SK-N-SH treated with all-trans-retinoic acid at 6 μM for 48 hours (cell line): ENCODE data around the gene MAPK8IP3.

ENCODE experiments used
- ATAC-seq: fragments of 200-7000 bp; cut with Tn5 transposase; 3 replicates; pipeline ENCODE4 v1.9.1; 2020; ENCODE audit warnings: mild to moderate bottlenecking, moderate library complexity
- ARNTL ChIP-seq: fragments of 450-650 bp; formaldehyde crosslinking; IDR thresholded peaks from 2 replicates; pipeline ENCODE4 v1.5.0; 2020; ENCODE audit warnings: low read depth, mild to moderate bottlenecking, moderate library complexity, borderline replicate concordance
- BACH2 ChIP-seq: fragments of 250-450 bp; sonication (Bioruptor Pico); IDR thresholded peaks from 2 replicates; pipeline ENCODE4 v1.9.0; 2021; ENCODE audit warnings: mild to moderate bottlenecking, borderline replicate concordance
- CREB5 ChIP-seq: fragments of 250-450 bp; sonication (Bioruptor Pico); IDR thresholded peaks from 2 replicates; pipeline ENCODE4 v1.5.1; 2020; ENCODE audit warnings: low read depth, mild to moderate bottlenecking, moderate library complexity
- CSDC2 ChIP-seq: fragments of 250-450 bp; sonication (Bioruptor Pico); IDR thresholded peaks from 2 replicates; pipeline ENCODE4 v1.5.0; 2020; ENCODE audit warnings: mild to moderate bottlenecking, moderate library complexity
- CSRNP3 ChIP-seq: fragments of 250-450 bp; sonication (Bioruptor Pico); IDR thresholded peaks from 2 replicates; pipeline ENCODE4 v1.5.1; 2021; ENCODE audit warnings: mild to moderate bottlenecking, moderate library complexity
- ESRRG ChIP-seq: fragments of 250-450 bp; sonication (Bioruptor Pico); IDR thresholded peaks from 2 replicates; pipeline ENCODE4 v1.6.1; 2021; ENCODE audit warnings: mild to moderate bottlenecking
- GLIS3 ChIP-seq: fragments of 250-450 bp; sonication (Bioruptor Pico); IDR thresholded peaks from 2 replicates; pipeline ENCODE4 v1.5.0; 2020; ENCODE audit warnings: mild to moderate bottlenecking, moderate library complexity
- ISL1 ChIP-seq: fragments of 250-450 bp; sonication (Bioruptor Pico); IDR thresholded peaks from 2 replicates; pipeline ENCODE4 v2.1.2; 2022; ENCODE audit warnings: mild to moderate bottlenecking, moderate library complexity
- OSR1 ChIP-seq: fragments of 250-450 bp; sonication (Bioruptor Pico); IDR thresholded peaks from 2 replicates; pipeline ENCODE4 v1.8.0; 2022; ENCODE audit warnings: moderate library complexity, mild to moderate bottlenecking, inconsistent platforms
- PATZ1 ChIP-seq: fragments of 250-450 bp; sonication (Bioruptor Pico); IDR thresholded peaks from 2 replicates; pipeline ENCODE4 v1.8.0; 2020; ENCODE audit warnings: mild to moderate bottlenecking, moderate library complexity, borderline replicate concordance
- POU6F1 ChIP-seq: fragments of 250-450 bp; sonication (Bioruptor Pico); IDR thresholded peaks from 2 replicates; pipeline ENCODE4 v1.8.0; 2021; ENCODE audit warnings: low read depth, mild to moderate bottlenecking, moderate library complexity, borderline replicate concordance
- PPARA ChIP-seq: fragments of 250-450 bp; sonication (Bioruptor Pico); IDR thresholded peaks from 2 replicates; pipeline ENCODE4 v1.5.0; 2020; ENCODE audit warnings: mild to moderate bottlenecking, borderline replicate concordance
- RARB ChIP-seq: fragments of 250-450 bp; sonication (Bioruptor Pico); IDR thresholded peaks from 2 replicates; pipeline ENCODE4 v1.8.0; 2021; ENCODE audit warnings: mild to moderate bottlenecking, moderate library complexity
- SNAI2 ChIP-seq: fragments of 250-450 bp; sonication (Bioruptor Pico); IDR thresholded peaks from 2 replicates; pipeline ENCODE4 v1.5.0; 2020; ENCODE audit warnings: mild to moderate bottlenecking, moderate library complexity
- TOX ChIP-seq: fragments of 250-450 bp; sonication (Bioruptor Pico); IDR thresholded peaks from 2 replicates; pipeline ENCODE4 v1.8.0; 2021; ENCODE audit warnings: mild to moderate bottlenecking, moderate library complexity, borderline replicate concordance
- TSHZ2 ChIP-seq: fragments of 250-450 bp; sonication (Bioruptor Pico); IDR thresholded peaks from 2 replicates; pipeline ENCODE4 v1.5.0; 2020; ENCODE audit warnings: mild to moderate bottlenecking, moderate library complexity
- ZC3H10 ChIP-seq: fragments of 250-450 bp; sonication (Bioruptor Pico); IDR thresholded peaks from 2 replicates; pipeline ENCODE4 v1.5.1; 2021; ENCODE audit warnings: mild to moderate bottlenecking, moderate library complexity
- ZFP30 ChIP-seq: fragments of 450-650 bp; formaldehyde crosslinking; IDR thresholded peaks from 2 replicates; pipeline ENCODE4 v1.5.0; 2022; ENCODE audit warnings: mild to moderate bottlenecking, moderate library complexity
- ZNF565 ChIP-seq: fragments of 450-650 bp; formaldehyde crosslinking; conservative IDR thresholded peaks from 2 replicates; pipeline ENCODE4 v1.5.0; 2020; ENCODE audit warnings: low read depth, mild to moderate bottlenecking, moderate library complexity
- ZNF70 ChIP-seq: fragments of 450-650 bp; formaldehyde crosslinking; IDR thresholded peaks from 2 replicates; pipeline ENCODE4 v1.5.0; 2020; ENCODE audit warnings: mild to moderate bottlenecking, moderate library complexity

The MAPK8IP3 gene

GRCh38 chr16:1791943-1792812 lies 86.2 kb downstream of the MAPK8IP3 start (continued):
- TF ChIP-seq PATZ1, result no peak
- no peak for TF ChIP-seq TSHZ2
- TF ChIP-seq ZC3H10 (CRISPR knock-in tag), result no peak
- TF ChIP-seq RARB (CRISPR knock-in tag), result no peak
- TF ChIP-seq, all 23 proteins: peak for 0

- no peak for ATAC-seq
- no peak for TF ChIP-seq ESRRG (CRISPR knock-in tag)
- TF ChIP-seq ZNF70 (CRISPR knock-in tag), result no peak
- TF ChIP-seq CREB5, result no peak
- TF ChIP-seq POU6F1 (CRISPR knock-in tag), result no peak
- TF ChIP-seq GLIS3 (CRISPR knock-in tag), result no peak
- TF ChIP-seq SNAI2 (CRISPR knock-in tag), result no peak
- no peak for TF ChIP-seq ZNF565
- no peak for TF ChIP-seq CSRNP3
- no peak for TF ChIP-seq ZC3H10 (CRISPR knock-in tag)
- TF ChIP-seq BACH2 (CRISPR knock-in tag), result no peak
- TF ChIP-seq PPARA (CRISPR knock-in tag), result no peak
Observed at GRCh38 chr16:1792836-1793577, 87.0 kb downstream of the MAPK8IP3 start.

GRCh38 chr16:1793578-1794220 lies 87.7 kb downstream of the MAPK8IP3 start, which contains the start of gene IGFALS:
IGFALS (minus strand) TSS chr16:1793705; CDS start chr16:1793652, 53 bp downstream.
- ATAC-seq, result no peak; the same call in 2 of the 3 replicates
- no peak for TF ChIP-seq CSDC2 (CRISPR knock-in tag)
- TF ChIP-seq CREB5, result no peak
- no peak for TF ChIP-seq OSR1 (CRISPR knock-in tag)
- TF ChIP-seq ZNF70 (CRISPR knock-in tag), result no peak
- no peak for TF ChIP-seq POU6F1 (CRISPR knock-in tag)
- TF ChIP-seq RARB (CRISPR knock-in tag), result no peak
- TF ChIP-seq ZFP30 (CRISPR knock-in tag), result no peak
- no peak for TF ChIP-seq TOX
- TF ChIP-seq CSRNP3, result no peak
- no peak for TF ChIP-seq ISL1 (CRISPR knock-in tag)
- TF ChIP-seq ARNTL (CRISPR knock-in tag), result no peak
- TF ChIP-seq BACH2 (CRISPR knock-in tag), result no peak
- no peak for TF ChIP-seq ZNF565
- TF ChIP-seq PPARA (CRISPR knock-in tag), result no peak
